Fibroblast of lung (primary cell): Measurements from ENCODE around the gene FAM216A.

Source experiments
- EZH2 ChIP-seq: IDR thresholded peaks from 2 replicates; pipeline ENCODE4 v1.5.1; 2012; ENCODE audit warnings: low read length, control low read depth, mild to moderate bottlenecking; ENCODE audit errors: missing control alignments
- TF ChIP-seq, protein P1 (sequence below), 2 donors: IDR thresholded peaks in 1 of 2; conservative IDR thresholded peaks in 1 of 2; 1 replicate in 1 of 2; 2 replicates in 1 of 2; pipeline ENCODE4 v1.5.1; 2011 to 2012; ENCODE audit warnings: low read length in 2 of 2, control low read depth in 1 of 2, inconsistent platforms in 1 of 2, low read depth in 1 of 2, mild to moderate bottlenecking in 1 of 2

DNA sequence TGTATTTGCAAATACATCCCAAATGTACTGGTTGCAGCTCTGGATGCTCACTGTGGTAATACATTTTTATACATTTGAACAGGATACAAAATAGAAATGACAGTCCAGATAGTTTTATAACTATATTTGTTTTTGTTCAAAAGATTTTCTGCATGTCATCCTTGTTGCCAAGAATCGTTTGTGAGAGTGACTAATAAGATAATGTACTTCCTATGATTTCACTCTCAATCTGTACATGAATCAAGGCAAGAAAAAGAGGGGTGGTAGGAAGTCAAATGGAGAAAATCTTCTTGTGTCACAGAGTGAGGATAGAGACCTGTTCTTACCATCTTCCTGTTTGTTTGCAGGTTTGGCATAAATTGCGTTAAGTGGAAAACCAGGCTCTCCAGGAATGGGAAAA is 32.4 kb upstream of the FAM216A start:
- TF ChIP-seq, protein P1, sequence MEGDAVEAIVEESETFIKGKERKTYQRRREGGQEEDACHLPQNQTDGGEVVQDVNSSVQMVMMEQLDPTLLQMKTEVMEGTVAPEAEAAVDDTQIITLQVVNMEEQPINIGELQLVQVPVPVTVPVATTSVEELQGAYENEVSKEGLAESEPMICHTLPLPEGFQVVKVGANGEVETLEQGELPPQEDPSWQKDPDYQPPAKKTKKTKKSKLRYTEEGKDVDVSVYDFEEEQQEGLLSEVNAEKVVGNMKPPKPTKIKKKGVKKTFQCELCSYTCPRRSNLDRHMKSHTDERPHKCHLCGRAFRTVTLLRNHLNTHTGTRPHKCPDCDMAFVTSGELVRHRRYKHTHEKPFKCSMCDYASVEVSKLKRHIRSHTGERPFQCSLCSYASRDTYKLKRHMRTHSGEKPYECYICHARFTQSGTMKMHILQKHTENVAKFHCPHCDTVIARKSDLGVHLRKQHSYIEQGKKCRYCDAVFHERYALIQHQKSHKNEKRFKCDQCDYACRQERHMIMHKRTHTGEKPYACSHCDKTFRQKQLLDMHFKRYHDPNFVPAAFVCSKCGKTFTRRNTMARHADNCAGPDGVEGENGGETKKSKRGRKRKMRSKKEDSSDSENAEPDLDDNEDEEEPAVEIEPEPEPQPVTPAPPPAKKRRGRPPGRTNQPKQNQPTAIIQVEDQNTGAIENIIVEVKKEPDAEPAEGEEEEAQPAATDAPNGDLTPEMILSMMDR (conservative IDR thresholded peaks at IDR 0.05 in 1 of 2, IDR thresholded peaks at IDR 0.05 in 1 of 2; ENCODE audit: low read depth in 1 of 2, low read length in 2 of 2): no peak
- no peak for TF ChIP-seq EZH2
